Astrocyte of the cerebellum (primary cell): ENCODE data around the gene ZNF536.
"Not testable (repeated sequence)": the region's sequence is repeated elsewhere in the genome, so short reads cannot be mapped to it uniquely, and the experiment has no call there.

ENCODE experiments used
- DNase-seq: peaks from one replicate; pipeline ENCODE4 v3.0.0-alpha.2; 2011; ENCODE audit warnings: low read depth
- H3K4me3 ChIP-seq: 2 replicates; pipeline ENCODE4 v1.5.1; 2011; ENCODE audit warnings: mild to moderate bottlenecking, low read depth, low read length, moderate library complexity
- in situ Hi-C: cut with HindIII; loops from 2 replicates; pipeline ENCODE4 v1.10.0; 2017; ENCODE audit warnings: low sequenced_read_pairs
- TF ChIP-seq, protein P1 (sequence below): IDR thresholded peaks from 2 replicates; pipeline ENCODE4 v1.5.1; 2012; ENCODE audit warnings: low read length, low read depth, moderate library complexity, mild to moderate bottlenecking; ENCODE audit errors: missing control alignments

ZNF536 gene

DNA sequence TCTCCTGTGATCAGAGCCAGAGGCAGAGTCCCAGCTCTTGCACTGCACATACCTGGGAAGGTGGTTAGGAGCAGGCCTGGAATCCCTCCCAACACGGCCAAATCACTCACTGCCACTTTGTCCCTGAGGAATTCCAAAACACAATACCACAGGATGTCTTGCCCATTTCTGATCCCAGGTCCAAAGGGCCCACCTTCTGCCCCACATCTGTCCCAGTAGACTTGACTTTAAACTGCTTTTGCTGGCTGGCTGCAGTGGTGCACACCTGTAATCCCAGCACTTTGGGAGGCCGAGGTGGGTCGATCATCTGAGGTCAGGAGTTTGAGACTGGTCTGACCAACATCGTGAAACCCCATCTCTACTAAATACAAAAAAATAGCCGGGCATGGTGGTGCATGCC lies 18.9 kb downstream of the ZNF536 start:
- DNase-seq, result no peak
- in situ Hi-C loops, result no loop called here
- TF ChIP-seq, protein P1, sequence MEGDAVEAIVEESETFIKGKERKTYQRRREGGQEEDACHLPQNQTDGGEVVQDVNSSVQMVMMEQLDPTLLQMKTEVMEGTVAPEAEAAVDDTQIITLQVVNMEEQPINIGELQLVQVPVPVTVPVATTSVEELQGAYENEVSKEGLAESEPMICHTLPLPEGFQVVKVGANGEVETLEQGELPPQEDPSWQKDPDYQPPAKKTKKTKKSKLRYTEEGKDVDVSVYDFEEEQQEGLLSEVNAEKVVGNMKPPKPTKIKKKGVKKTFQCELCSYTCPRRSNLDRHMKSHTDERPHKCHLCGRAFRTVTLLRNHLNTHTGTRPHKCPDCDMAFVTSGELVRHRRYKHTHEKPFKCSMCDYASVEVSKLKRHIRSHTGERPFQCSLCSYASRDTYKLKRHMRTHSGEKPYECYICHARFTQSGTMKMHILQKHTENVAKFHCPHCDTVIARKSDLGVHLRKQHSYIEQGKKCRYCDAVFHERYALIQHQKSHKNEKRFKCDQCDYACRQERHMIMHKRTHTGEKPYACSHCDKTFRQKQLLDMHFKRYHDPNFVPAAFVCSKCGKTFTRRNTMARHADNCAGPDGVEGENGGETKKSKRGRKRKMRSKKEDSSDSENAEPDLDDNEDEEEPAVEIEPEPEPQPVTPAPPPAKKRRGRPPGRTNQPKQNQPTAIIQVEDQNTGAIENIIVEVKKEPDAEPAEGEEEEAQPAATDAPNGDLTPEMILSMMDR, result no peak
- H3K4me3 ChIP-seq, result no peak overlapping the region

DNA sequence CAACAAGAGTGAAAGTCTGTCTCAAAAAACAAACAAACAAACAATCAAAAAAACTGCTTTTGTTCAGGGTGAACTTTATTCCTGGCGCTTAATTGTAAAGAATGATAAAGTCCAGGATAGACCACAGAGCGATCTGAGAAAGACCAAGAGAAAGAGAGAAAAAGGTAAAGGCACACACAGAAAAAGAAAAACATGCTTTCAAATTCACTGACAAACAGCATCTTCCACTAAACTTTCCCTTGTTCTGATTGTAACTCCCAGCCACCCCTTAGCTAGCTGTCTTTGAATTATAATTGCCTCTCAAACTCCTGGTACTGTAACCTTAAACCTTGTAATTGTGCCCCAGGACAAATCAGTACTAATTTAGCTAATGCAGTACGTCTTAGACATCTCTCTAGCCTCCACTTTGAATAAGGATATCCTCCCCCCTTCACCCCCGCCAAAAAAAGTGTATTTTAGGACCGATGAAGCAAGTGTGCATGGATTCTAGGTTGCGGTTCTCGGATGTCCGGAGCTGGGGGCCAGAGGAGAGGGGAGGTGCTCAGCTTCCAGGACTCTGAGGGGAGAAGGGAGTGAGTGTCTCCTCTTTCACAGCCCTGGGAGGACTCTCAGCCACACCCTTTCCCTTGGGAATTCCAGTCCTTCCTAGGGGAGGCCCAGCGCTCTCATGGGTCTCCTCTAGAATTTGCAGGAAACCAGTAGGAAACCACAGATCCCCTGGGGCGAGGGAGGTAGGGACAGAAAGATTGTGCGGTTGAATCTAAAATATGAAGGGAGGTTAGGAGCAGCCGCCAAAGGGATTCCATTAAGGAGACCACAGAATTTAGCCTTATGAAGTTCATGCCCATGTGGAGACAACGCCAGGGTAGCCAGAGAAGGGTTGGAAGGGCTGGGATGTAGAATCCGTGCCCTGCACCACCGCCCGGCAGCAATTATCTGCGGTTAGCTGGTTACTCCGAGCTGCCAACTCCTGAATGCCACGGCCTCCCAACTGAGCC lies 19.7 kb downstream of the ZNF536 start:
- TF ChIP-seq, protein P1, result no peak
- in situ Hi-C loops, result no loop called here
- DNase-seq, result peak; percentile 67
- H3K4me3 ChIP-seq, result no peak overlapping the region

DNA sequence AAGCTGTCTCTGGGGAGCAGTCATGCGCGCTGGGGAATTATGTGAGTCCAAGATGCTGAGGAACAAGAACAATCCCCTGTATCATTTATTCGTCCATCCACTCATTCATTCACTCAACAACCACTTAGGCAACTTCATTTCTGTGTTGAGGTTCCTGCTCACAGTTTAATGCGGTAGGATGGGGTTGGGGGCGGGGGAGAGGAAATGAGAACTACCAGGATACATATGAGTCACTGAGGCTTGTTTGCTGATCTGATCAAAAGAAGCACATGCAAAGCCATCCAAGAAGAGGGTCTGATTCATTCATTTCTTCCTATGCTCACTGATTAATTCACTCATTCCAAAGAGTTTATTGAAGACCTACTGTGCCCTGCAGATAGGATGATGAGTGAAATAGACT lies 20.9 kb downstream of the ZNF536 start:
- in situ Hi-C loops, result no loop called here
- TF ChIP-seq, protein P1, result no peak
- DNase-seq, result no peak
- no peak overlapping the region for H3K4me3 ChIP-seq

DNA sequence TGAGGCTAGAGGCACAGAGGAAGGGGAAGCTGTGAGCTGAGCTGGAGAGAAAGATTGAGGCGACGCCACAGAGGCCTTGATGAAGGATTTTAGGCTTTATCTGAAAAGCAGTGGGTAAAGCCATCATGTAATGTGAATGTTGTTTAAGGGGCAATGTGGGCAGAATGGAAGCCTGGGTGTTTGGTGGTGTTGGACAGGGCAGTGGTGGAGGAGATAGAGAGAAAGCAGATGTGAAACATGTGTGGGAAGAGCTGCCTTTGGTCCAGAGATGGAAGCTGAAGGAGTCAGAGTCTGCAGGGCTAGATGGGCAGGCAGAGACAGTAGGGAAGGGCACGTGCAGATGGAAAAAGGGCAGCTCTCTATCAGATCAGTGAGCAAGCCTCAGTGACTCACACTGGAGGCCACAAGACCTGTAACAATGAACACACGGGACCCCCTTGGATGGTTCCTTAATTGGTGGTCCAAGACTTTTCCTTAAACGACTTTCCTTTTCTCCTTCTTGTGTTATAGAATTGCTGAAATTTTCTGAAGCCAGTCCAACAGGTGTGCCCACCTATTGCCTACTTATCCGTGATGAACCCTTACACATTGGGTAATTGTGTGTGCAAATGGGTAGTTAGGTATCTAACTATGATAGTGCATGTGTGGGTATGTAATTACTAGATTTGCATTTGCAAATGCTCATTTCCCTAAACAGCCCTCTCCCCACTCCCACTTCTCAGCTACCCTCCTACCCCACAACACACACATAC lies 21.7 kb downstream of the ZNF536 start:
- in situ Hi-C loops, result no loop called here
- no peak overlapping the region for H3K4me3 ChIP-seq
- TF ChIP-seq, protein P1, result no peak
- no peak for DNase-seq

DNA sequence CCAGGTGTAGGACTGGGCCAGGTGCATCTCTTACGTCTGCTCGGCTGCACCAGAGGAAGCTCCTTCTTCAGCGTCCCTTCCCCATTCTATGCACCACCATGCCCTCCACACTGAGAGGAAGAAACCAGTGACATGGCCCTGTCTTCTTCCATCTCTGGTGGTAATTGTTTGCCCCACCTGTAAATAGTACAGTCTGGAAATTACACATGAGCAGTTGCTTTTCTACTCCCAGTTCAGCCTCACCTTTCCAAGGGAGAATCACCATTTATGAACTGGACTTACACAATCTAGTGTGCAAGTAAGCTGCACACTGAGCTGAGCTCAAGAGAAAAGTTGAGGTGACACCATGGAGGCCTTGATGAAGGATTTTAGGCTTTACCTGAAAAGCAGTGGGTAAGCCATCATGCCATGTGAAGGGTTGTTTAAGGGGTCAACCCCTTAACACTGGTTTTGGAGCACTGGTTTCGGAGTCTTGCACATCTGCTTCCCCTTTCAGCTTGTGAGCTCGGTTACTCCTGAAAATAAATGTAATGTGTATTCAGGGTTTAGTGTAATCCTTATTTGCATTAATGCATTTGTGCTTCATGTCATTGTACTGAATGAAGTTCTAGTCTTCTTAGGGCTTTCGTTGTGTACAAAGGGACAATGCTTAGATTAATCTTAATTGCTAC lies 22.4 kb downstream of the ZNF536 start:
- TF ChIP-seq, protein P1, result no peak
- no peak for DNase-seq
- in situ Hi-C loops, result loop anchor here (5.0 kb wide), 1 partner anchor 78 kb away; no protein-coding TSS in a partner anchor
- H3K4me3 ChIP-seq, result no peak overlapping the region

DNA sequence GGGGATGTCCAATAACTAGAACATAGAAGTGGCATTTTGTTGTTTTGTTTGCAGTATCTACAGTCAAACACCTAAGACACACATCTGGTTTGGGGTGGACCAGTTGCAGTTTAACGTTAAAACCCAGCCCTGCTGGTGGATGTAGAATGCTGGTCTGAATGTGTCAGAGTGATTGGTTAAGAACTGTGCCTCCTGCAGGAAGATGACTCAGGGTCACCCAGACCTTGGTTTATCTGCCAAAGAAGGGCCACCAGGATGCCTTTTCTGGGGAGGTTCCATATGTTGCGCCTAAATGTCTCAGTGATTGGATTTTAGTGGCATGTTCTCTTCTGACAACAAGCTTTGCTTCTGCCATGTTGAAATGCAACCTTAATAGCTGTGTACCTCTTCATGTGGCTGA lies 23.1 kb downstream of the ZNF536 start:
- H3K4me3 ChIP-seq, result no peak overlapping the region
- in situ Hi-C loops, result loop anchor here (5.0 kb wide), 1 partner anchor 77 kb away; no protein-coding TSS in a partner anchor
- DNase-seq, result no peak
- TF ChIP-seq, protein P1, result no peak

DNA sequence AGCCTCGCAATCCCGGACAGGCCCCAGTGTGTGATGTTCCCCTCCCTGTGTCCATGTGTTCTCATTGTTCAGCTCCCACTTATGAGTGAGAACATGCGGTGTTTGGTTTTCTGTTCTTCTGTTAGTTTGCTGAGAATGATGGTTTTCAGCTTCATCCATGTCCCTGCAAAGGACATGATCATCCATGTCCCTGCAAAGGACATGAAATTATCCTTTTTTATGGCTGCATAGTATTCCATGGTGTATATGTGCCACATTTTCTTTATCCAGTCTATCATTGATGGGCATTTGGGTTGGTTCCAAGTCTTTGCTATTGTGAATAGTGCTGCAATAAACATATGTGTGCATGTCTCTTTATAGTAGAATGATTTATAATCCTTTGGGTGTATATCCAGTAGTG lies 26.4 kb downstream of the ZNF536 start:
- not testable (repeated sequence) for H3K4me3 ChIP-seq, DNase-seq
- in situ Hi-C loops, result loop anchor here (5.0 kb wide), 1 partner anchor 74 kb away; no protein-coding TSS in a partner anchor
